GM21737 (cell line): ENCODE results near the gene MRPS18A.
"Not testable (repeated sequence)": the region's sequence is repeated elsewhere in the genome, so short reads cannot be mapped to it uniquely, and the experiment has no call there.

Experiments
- ATAC-seq: cut with Tn5 transposase; IDR thresholded peaks from one replicate; pipeline ENCODE4 v1.9.1; 2021; ENCODE audit warnings: mild to moderate bottlenecking, moderate library complexity; ENCODE audit not compliant: unreplicated experiment

The MRPS18A gene

GRCh38 chr6:43639984-43640800 lies 47.4 kb downstream of the MRPS18A start:
- no peak for ATAC-seq

DNA sequence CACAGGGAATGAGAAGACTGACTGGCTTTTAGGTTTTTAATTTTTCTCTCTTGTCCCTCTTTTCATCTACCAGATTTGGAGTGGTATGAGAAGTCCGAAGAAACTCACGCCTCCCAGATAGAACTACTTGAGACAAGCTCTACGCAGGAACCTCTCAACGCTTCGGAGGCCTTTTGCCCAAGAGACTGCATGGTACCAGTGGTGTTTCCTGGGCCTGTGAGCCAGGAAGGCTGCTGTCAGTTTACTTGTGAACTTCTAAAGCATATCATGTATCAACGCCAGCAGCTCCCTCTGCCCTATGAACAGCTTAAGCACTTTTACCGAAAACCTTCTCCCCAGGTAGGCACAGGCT lies 51.3 kb downstream of the MRPS18A start:
- no peak for ATAC-seq

- ATAC-seq: peak; percentile 74
Measured at GRCh38 chr6:43635387-43636307, 51.9 kb downstream of the MRPS18A start, which contains the start of gene MAD2L1BP. Gene MAD2L1BP (plus strand): TSS chr6:43635840. CDS start chr6:43635876, 36 bp downstream.

DNA sequence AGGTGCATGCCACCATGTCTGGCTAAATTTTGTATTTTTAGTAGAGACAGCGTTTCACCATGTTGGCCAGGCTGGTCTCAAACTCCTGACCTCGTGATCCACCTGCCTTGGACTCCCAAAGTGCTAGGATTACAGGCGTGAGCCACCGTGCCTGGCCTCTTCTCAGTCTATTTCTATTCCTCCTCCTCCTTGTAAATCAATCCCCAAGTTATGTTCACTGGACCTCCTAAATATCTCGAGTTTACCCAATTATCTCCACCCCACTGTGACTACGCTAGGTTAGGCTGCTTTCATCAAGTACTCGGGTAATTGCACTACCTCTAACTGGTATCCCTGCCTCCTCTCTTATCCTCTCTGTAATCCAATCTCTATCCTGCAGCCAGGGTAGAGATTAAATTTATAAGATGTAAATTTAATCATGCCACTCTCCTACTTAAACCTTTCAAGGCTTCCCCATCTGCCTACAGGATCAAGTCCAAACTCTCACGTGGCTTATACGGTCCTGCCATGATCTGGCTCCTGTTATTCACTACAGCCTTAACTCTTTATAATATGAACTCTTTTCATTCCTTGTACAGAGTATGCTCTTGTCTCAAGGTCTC lies 52.8 kb downstream of the MRPS18A start:
- ATAC-seq: no peak

DNA sequence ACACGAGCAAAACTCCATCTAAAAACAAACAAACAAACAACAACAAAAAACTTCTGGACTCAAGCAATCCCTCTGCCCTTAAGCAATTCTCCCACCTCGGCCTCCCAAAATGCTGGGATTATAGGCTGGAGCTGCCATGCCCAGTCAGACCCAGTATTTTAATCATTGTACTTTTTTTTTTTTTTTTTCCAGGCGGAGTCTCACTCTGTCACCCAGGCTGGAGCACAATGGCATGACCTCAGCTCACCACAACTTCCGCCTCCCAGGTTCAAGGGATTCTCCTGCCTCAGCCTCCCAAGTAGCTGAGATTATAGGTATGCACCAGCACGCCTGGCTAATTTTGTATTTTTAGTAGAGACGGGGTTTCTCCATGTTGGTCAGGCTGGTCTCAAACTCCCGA lies 54.6 kb downstream of the MRPS18A start:
- ATAC-seq: not testable (repeated sequence)

DNA sequence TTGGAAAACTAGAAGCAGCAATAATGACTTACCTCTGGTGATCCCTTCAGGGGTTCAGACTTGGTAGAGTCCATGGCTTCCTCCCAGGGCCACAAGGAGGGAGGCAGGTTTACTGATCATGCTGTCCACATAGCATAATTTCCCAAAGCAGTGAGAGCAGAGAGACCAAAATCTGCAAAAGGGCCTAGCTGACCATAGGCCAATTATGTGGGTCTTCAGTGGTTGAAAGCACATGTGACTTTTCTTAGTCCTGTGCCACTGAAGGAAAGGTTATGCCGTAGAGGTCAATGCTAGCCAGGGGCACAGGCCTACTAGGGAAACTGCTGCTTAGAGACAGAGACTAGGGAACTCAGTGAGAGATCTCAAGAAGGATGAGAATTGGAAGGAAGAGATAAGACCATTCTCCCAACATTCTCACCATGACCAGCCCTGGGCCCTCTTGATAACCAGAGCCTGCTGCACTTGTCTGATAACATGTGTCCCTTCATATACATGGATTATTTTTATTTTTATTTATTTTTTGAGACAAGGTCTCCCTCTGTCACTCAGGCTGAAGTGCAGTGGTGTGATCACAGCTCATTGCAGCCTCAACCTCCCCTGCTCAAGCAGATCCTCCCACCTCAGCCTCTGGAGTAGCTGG lies 56.5 kb downstream of the MRPS18A start:
- ATAC-seq: no peak

- ATAC-seq: peak; percentile 63
Measured at GRCh38 chr6:43629505-43630300, 57.9 kb downstream of the MRPS18A start.

GRCh38 chr6:43629104-43629504 lies 58.5 kb downstream of the MRPS18A start, which contains the start of gene GTPBP2:
Gene GTPBP2 (minus strand): TSS chr6:43629264. CDS start chr6:43629162, 102 bp downstream.
- ATAC-seq: peak; percentile 81

- peak; percentile 16 for ATAC-seq
Measured at GRCh38 chr6:43628393-43629103, 59.0 kb downstream of the MRPS18A start.

- ATAC-seq: no peak
Measured at GRCh38 chr6:43627008-43627825, 60.4 kb downstream of the MRPS18A start.

DNA sequence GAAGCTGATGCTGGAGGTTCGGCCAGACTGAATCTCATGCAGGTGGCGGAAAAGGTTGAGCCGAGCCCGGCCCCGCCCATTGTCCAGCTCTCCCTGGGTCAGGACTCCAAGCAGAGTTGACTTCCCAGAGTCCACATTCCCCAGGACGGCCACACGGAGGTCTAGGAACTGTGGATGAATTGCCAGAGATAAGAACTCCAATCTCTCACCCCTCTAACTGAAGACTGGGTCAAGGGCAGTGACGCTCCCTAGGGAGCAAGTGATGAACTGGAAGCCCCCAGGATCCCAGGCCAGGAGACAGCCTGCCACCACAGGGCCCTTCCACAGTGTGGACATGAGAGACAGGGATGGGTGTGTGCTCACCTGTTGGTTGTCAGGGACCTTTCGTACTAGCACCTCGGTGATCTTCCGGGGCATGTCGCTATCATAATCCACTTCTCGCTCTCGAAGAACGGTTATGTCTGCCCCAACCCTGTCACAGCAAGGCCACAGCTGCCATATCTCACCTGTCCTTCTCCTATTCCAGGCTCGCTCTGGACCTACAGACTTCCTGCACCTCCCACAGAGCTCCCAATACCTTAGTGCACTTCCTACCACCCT lies 62.1 kb downstream of the MRPS18A start:
- no peak for ATAC-seq

- ATAC-seq: no peak
Measured at GRCh38 chr6:43624786-43625288, 62.8 kb downstream of the MRPS18A start.

DNA sequence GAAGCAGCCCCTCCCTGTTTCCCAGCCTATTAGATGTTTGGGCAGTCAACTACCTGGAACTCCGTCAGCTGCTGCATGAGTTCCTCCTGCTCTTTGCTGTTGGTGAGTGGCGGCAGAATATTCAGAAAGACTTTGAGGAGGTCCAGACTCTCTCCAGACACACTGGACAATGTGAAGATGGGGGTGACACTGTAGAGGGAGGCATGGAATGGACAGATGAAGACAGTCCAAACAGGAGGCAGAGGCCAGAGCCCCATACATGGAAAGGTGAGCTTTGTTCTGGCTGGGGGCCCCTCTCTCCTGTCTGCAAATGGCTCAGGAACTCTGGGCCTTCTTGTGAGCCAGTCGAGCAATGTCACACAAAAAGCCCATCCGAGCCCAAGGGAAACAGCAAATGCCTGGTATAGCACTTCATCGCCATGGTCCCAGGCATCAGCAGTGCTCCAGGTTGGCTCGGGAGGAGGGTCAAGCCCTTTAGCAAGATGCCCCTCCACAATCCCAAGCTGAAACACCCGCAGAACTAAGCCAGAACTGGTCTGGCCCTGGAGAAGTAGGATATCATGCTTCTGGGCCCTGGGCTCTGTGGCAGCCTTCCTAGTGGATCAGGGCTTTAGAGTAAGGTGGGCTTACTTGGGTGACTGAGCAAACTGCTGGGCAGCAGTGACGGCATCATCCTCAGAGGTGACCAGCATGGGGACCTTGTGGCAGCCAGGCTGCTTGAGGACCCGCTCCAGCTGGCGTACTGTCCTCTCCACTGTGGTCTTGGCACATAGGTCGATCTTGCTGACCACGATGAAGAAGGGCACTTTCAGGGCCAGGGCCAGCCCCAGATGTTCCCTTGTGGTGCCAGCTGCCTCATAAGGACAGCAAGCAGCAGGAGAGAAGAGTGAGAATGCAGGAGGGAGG lies 63.5 kb downstream of the MRPS18A start:
- no peak for ATAC-seq

DNA sequence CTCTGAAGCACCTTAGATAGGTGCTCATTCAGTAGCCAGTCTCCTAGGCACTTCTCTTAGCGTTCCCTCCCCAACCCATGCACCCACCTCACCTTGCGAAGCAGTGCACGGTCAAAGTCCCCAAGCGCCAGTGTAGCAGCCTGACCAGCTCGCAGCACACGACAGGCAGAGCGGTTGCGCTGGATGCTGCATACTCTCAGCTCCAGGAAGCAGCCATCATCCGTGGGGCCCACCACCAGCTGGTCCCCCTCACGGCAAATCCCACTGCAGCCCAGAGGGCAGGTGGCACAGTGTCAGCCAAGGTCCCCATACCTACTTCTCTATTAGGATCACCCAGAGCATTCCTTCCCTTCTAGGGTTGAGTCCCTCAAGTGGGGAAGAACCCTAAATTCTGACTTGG lies 65.0 kb downstream of the MRPS18A start:
- no peak for ATAC-seq

DNA sequence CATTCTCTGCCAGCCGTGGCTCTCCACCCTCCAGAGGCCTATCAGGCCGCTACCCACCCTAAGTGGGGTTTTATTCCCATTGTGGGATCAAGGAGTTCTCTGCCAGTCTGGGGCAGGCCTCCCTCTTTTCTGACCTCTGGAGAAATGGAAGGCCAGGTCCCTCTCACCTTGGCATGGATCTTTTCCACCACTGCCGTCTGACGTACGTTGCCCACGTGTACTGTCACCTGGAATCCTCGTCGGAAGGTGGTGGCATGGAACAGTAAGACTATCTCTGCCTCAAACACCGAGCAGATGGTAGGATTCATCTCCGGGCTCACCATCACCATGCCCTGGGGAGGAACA lies 65.8 kb downstream of the MRPS18A start:
- no peak for ATAC-seq
